ENCODE measurements around the gene NOL7.

Gene NOL7

GRCh38 chr6:13643125-13643524 lies 28.0 kb downstream of the NOL7 start:
- no peak overlapping the region for H3K27ac ChIP-seq
- no peak for DNase-seq (ENCODE audit: low read depth, low spot score)

GRCh38 chr6:13648850-13649249 lies 33.7 kb downstream of the NOL7 start:
- H3K27ac ChIP-seq: no peak overlapping the region
- no peak for DNase-seq (ENCODE audit: low read depth, low spot score)

- no peak for DNase-seq (ENCODE audit: low read depth, low spot score)
- H3K27ac ChIP-seq: no peak overlapping the region
Observed at GRCh38 chr6:13649393-13649792, 34.3 kb downstream of the NOL7 start.

- H3K27ac ChIP-seq: no peak overlapping the region
- DNase-seq (ENCODE audit: low read depth, low spot score): no peak
Observed at GRCh38 chr6:13653296-13653695, 38.2 kb downstream of the NOL7 start.

- no peak overlapping the region for H3K27ac ChIP-seq
- DNase-seq (ENCODE audit: low read depth, low spot score): no peak
Observed at GRCh38 chr6:13654496-13654895, 39.4 kb downstream of the NOL7 start.

- no peak for DNase-seq (ENCODE audit: low read depth, low spot score)
- H3K27ac ChIP-seq: no peak overlapping the region
Observed at GRCh38 chr6:13655700-13656099, 40.6 kb downstream of the NOL7 start.

DNA sequence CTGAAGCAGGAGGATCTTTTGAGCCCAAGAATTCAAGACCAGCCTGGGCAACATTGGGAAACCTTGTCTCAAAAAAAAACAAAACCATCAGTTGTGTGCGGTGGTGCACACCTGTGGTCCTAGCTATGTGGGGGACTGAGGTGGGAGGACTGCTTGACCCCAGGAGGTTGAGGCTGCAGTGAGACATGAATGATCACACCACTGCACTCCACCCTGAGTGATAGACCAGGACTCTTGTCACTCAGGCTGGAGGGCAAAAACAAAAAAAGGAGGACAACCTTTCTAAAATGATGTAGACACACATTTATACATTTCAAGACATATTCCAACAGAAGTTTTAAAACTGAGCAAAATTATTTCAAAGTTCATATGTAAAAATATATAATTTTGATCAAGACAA lies 45.1 kb downstream of the NOL7 start:
- no peak for DNase-seq (ENCODE audit: low read depth, low spot score)
- H3K27ac ChIP-seq: no peak overlapping the region

DNA sequence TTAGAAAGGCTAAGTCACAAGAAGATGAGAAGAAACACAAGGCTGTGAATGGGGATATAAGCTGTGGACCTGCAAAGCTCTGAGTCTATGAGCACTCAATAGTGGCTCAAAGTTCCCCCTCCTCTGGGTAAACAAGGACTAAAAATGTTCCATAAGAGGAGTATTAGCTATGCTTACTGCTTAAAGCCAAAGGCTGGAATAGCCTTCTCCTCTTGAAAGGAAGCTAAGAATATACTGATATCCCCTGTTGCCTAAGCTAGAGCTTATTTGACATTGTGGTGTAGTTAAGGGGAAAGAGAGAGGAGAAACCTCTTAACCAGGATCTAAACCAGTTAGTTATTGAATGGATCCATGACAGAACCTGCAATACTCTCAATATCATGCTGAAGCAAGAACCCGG lies 45.8 kb downstream of the NOL7 start:
- no peak overlapping the region for H3K27ac ChIP-seq
- DNase-seq (ENCODE audit: low read depth, low spot score): no peak

DNA sequence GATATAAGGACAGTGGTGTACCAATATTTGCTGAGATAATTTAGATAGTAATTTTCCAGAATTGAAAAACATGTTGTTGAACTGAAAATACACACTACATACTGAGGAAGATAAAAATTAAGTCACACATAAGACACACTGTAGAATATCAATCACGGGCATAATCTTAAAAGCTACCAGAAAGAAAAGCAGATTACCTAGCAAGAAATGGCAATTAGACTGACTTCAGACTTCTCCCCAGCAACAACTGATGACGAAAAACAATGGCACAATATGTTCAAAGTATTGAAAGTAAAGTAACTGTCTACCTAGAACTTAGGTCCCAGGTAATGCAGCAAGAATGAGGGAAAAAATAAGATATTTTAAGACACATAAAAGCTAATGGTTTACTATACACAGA lies 46.5 kb downstream of the NOL7 start:
- no peak for DNase-seq (ENCODE audit: low read depth, low spot score)
- no peak overlapping the region for H3K27ac ChIP-seq

DNA sequence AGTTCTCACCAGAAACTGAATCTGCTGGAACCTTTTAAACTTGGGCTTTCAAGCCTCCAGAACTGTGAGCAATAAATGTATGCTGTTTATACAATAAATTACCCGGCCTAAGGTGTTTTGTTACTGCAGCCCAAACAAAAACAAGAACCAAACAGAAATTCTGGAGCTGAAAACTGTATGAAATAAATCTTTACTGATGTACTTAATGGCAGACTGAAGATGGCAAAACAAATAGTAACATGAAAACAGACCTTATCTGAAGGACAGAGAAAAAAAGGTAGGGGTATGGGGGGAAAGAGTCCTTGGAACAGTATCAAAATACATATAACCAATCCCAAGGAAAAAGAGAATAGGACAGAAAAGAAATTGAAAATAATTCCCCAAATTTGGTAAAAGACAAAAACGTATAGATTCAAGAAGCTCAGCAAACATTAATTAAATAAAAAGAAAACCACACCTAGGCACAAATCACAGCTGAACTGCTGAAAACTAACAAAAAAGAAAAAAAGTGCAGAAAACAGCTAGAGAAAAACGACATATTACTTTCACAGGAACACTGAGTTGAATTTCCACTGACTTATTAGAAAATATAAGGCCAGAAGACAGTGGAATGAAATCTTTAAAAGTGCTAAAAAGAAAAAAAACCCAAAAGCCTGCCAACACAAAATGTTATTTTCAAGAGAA lies 47.7 kb downstream of the NOL7 start:
- H3K27ac ChIP-seq: no peak overlapping the region
- no peak for DNase-seq (ENCODE audit: low read depth, low spot score)

GRCh38 chr6:13663986-13664385 lies 48.9 kb downstream of the NOL7 start:
- DNase-seq (ENCODE audit: low read depth, low spot score): no peak

GRCh38 chr6:13664703-13665352 lies 49.7 kb downstream of the NOL7 start:
- no peak for DNase-seq (ENCODE audit: low read depth, low spot score)
- no peak overlapping the region for H3K27ac ChIP-seq

More at GRCh38 chr6:13663986-13664385, 48.9 kb downstream of the NOL7 start:
- H3K27ac ChIP-seq: no peak overlapping the region

DNA sequence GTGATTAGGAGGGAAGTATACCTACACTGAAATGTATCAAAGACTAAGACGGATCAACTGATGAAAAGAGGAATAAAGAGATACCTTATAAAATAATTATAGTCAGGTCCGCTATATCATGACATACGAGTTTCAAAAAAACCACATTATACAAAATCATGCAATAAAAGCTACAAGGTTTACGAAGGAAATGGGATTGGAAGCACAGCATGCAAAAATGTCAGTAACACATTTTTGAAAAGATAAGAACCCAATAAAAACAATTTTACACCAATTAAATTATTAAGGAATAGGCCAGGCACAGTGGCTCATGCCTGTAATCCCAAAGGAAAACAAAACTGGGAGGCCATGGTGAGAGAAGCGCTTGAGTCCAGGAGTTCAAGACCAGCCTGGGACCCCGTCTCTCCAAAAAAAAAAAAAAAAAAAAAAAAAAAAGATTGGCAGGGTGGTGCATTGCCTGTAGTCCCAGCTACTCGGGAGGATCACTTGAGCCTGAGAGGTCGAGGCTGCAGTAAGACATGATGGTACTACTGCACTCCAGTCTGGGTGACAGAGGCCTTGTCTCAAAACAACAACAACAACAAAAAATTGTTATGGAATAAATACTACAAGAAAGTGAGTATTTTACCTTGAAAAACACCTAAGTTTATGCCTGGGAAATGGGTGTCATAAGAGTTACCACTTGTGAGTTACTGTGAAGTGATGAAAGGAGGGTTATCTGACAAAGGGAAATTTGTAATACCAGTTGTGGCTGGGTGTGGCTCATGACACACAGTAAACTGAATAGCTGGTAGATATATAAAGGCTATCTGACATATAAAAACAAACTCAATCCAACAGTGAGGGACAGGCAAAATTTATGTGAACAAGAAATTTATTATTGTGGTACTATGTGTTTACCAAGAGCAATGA lies 51.3 kb downstream of the NOL7 start:
- DNase-seq (ENCODE audit: low read depth, low spot score): peak; percentile 24
- H3K27ac ChIP-seq: peak overlapping the region; percentile 40

- no peak for DNase-seq (ENCODE audit: low read depth, low spot score)
- H3K27ac ChIP-seq: peak overlapping the region; percentile 40
Observed at GRCh38 chr6:13667655-13668054, 52.5 kb downstream of the NOL7 start.

GRCh38 chr6:13668291-13668928 lies 53.3 kb downstream of the NOL7 start:
- no peak for DNase-seq (ENCODE audit: low read depth, low spot score)
- H3K27ac ChIP-seq: peak overlapping the region; percentile 40

DNA sequence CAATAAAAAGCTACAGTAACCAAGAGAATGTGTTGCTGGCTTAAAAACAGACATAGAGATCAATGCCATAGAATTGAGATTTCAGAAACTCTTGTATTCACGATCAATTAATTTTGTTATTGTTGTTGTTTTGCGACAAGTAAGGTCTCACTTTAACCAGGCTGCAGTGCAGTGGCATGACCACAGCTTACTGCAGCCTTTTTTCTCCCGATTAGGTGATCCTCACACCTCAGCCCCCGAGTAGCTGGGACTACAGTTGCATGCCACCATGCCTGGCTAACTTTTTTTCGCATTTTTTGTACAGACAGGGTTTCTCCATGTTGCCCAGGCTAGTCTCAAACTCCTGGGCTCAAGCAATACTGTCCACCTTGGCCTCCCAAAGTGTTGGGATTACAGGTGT lies 54.3 kb downstream of the NOL7 start:
- DNase-seq (ENCODE audit: low read depth, low spot score): no peak
- no peak overlapping the region for H3K27ac ChIP-seq
